HepG2 (cell line): Measurements from ENCODE around the gene LRRC72.

Experiments used
- BRD4 ChIP-seq: sonication (generic); formaldehyde crosslinking; IDR thresholded peaks from 2 replicates; pipeline ENCODE4 v1.4.0; 2020; ENCODE audit warnings: missing genetic modification reagents
- CREB1 ChIP-seq, 2 experiments: fragments of 450-650 bp in 1 of 2; IDR thresholded peaks; 2 replicates each; pipeline ENCODE4 v1.6.1; 2016 to 2017; ENCODE audit warnings: control low read depth in 1 of 2, mild to moderate bottlenecking in 1 of 2, missing compliant biosample characterization in 1 of 2, missing genetic modification characterization in 1 of 2
- EP300 ChIP-seq, 3 experiments: sonication (generic) in 1 of 3; formaldehyde crosslinking in 1 of 3; IDR thresholded peaks; 2 replicates each; pipeline versions ENCODE4 v1.5.1 to v1.6.1; 2011 to 2020; ENCODE audit warnings: low read depth in 2 of 3, low read length in 2 of 3, borderline replicate concordance in 1 of 3, improper control_type of control experiment in 1 of 3, mild to moderate bottlenecking in 1 of 3, missing genetic modification reagents in 1 of 3, moderate library complexity in 1 of 3
- NR3C1 ChIP-seq: sonication (generic); formaldehyde crosslinking; IDR thresholded peaks from 2 replicates; pipeline ENCODE4 v1.4.0; 2020; ENCODE audit warnings: missing genetic modification reagents
- ZNF780A ChIP-seq: sonication (generic); formaldehyde crosslinking; IDR thresholded peaks from 2 replicates; pipeline ENCODE4 v1.8.0; 2022; ENCODE audit warnings: mild to moderate bottlenecking, missing genetic modification reagents, moderate library complexity
- TF ChIP-seq, protein P1 (sequence below): sonication (generic); formaldehyde crosslinking; conservative IDR thresholded peaks from 2 replicates; pipeline ENCODE4 v1.5.0; 2020; ENCODE audit warnings: missing genetic modification reagents
- TF ChIP-seq, protein P2 (sequence below): IDR thresholded peaks from 2 replicates; pipeline ENCODE4 v1.6.1; 2016; ENCODE audit warnings: control low read depth
- TF ChIP-seq, protein P3 (sequence below): sonication (generic); formaldehyde crosslinking; IDR thresholded peaks from 2 replicates; pipeline ENCODE4 v1.4.0; 2020; ENCODE audit warnings: mild to moderate bottlenecking, missing genetic modification reagents, borderline replicate concordance
- TF ChIP-seq, protein P4 (sequence below), 2 experiments: fragments of 450-650 bp in 1 of 2; sonication (generic) in 1 of 2; formaldehyde crosslinking; IDR thresholded peaks; 2 replicates each; pipeline versions ENCODE4 v1.5.0 to v1.8.0; 2020 to 2022; ENCODE audit warnings: mild to moderate bottlenecking in 1 of 2, missing genetic modification reagents in 1 of 2
- TF ChIP-seq, protein P5 (sequence below): sonication (generic); formaldehyde crosslinking; IDR thresholded peaks from 2 replicates; pipeline ENCODE4 v1.4.0; 2020; ENCODE audit warnings: missing genetic modification reagents

DNA sequence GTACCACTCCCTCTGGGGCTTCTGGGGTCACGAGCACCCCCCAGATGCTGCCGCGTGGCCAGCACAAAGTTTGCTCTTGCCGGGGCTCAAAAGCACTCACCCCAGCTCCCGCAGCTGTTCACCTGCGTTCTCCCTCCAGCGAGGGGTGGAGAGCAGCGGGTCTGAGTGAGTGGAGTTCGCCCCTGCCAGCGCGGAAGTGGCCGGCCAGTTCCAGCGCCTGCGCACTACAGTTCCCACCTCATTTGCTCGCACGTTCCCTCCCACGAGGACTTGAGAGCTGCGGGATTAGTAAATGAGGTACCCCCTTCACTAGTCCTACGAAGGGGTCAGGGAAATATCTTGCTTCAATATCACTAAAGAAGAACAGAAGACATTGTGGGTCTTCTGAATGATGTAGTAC is 24.3 kb upstream of the LRRC72 start:
- TF ChIP-seq, protein P1, sequence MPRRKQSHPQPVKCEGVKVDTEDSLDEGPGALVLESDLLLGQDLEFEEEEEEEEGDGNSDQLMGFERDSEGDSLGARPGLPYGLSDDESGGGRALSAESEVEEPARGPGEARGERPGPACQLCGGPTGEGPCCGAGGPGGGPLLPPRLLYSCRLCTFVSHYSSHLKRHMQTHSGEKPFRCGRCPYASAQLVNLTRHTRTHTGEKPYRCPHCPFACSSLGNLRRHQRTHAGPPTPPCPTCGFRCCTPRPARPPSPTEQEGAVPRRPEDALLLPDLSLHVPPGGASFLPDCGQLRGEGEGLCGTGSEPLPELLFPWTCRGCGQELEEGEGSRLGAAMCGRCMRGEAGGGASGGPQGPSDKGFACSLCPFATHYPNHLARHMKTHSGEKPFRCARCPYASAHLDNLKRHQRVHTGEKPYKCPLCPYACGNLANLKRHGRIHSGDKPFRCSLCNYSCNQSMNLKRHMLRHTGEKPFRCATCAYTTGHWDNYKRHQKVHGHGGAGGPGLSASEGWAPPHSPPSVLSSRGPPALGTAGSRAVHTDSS, result no peak
- TF ChIP-seq CREB1 (IDR thresholded peaks at IDR 0.05) (no peak), CREB1 (CRISPR knock-in tag; IDR thresholded peaks at IDR 0.05) (no peak), EP300 (IDR thresholded peaks at IDR 0.05; ENCODE audit: low read depth in 2 of 2, low read length in 2 of 2) (no peak), EP300 (CRISPR knock-in tag; IDR thresholded peaks at IDR 0.05; ENCODE audit: borderline replicate concordance) (no peak), ZNF780A (CRISPR knock-in tag) (no peak), NR3C1 (CRISPR knock-in tag) (no peak), BRD4 (CRISPR knock-in tag) (no peak)
- TF ChIP-seq, protein P2, sequence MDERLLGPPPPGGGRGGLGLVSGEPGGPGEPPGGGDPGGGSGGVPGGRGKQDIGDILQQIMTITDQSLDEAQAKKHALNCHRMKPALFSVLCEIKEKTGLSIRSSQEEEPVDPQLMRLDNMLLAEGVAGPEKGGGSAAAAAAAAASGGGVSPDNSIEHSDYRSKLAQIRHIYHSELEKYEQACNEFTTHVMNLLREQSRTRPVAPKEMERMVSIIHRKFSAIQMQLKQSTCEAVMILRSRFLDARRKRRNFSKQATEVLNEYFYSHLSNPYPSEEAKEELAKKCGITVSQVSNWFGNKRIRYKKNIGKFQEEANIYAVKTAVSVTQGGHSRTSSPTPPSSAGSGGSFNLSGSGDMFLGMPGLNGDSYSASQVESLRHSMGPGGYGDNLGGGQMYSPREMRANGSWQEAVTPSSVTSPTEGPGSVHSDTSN (CRISPR knock-in tag), result no peak
- TF ChIP-seq, protein P3, sequence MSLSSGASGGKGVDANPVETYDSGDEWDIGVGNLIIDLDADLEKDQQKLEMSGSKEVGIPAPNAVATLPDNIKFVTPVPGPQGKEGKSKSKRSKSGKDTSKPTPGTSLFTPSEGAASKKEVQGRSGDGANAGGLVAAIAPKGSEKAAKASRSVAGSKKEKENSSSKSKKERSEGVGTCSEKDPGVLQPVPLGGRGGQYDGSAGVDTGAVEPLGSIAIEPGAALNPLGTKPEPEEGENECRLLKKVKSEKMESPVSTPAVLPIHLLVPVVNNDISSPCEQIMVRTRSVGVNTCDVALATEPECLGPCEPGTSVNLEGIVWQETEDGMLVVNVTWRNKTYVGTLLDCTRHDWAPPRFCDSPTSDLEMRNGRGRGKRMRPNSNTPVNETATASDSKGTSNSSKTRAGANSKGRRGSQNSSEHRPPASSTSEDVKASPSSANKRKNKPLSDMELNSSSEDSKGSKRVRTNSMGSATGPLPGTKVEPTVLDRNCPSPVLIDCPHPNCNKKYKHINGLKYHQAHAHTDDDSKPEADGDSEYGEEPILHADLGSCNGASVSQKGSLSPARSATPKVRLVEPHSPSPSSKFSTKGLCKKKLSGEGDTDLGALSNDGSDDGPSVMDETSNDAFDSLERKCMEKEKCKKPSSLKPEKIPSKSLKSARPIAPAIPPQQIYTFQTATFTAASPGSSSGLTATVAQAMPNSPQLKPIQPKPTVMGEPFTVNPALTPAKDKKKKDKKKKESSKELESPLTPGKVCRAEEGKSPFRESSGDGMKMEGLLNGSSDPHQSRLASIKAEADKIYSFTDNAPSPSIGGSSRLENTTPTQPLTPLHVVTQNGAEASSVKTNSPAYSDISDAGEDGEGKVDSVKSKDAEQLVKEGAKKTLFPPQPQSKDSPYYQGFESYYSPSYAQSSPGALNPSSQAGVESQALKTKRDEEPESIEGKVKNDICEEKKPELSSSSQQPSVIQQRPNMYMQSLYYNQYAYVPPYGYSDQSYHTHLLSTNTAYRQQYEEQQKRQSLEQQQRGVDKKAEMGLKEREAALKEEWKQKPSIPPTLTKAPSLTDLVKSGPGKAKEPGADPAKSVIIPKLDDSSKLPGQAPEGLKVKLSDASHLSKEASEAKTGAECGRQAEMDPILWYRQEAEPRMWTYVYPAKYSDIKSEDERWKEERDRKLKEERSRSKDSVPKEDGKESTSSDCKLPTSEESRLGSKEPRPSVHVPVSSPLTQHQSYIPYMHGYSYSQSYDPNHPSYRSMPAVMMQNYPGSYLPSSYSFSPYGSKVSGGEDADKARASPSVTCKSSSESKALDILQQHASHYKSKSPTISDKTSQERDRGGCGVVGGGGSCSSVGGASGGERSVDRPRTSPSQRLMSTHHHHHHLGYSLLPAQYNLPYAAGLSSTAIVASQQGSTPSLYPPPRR (CRISPR knock-in tag), result no peak
- TF ChIP-seq, protein P4, sequence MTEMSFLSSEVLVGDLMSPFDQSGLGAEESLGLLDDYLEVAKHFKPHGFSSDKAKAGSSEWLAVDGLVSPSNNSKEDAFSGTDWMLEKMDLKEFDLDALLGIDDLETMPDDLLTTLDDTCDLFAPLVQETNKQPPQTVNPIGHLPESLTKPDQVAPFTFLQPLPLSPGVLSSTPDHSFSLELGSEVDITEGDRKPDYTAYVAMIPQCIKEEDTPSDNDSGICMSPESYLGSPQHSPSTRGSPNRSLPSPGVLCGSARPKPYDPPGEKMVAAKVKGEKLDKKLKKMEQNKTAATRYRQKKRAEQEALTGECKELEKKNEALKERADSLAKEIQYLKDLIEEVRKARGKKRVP (CRISPR knock-in tag; IDR thresholded peaks at IDR 0.05), result no peak
- TF ChIP-seq, protein P5, sequence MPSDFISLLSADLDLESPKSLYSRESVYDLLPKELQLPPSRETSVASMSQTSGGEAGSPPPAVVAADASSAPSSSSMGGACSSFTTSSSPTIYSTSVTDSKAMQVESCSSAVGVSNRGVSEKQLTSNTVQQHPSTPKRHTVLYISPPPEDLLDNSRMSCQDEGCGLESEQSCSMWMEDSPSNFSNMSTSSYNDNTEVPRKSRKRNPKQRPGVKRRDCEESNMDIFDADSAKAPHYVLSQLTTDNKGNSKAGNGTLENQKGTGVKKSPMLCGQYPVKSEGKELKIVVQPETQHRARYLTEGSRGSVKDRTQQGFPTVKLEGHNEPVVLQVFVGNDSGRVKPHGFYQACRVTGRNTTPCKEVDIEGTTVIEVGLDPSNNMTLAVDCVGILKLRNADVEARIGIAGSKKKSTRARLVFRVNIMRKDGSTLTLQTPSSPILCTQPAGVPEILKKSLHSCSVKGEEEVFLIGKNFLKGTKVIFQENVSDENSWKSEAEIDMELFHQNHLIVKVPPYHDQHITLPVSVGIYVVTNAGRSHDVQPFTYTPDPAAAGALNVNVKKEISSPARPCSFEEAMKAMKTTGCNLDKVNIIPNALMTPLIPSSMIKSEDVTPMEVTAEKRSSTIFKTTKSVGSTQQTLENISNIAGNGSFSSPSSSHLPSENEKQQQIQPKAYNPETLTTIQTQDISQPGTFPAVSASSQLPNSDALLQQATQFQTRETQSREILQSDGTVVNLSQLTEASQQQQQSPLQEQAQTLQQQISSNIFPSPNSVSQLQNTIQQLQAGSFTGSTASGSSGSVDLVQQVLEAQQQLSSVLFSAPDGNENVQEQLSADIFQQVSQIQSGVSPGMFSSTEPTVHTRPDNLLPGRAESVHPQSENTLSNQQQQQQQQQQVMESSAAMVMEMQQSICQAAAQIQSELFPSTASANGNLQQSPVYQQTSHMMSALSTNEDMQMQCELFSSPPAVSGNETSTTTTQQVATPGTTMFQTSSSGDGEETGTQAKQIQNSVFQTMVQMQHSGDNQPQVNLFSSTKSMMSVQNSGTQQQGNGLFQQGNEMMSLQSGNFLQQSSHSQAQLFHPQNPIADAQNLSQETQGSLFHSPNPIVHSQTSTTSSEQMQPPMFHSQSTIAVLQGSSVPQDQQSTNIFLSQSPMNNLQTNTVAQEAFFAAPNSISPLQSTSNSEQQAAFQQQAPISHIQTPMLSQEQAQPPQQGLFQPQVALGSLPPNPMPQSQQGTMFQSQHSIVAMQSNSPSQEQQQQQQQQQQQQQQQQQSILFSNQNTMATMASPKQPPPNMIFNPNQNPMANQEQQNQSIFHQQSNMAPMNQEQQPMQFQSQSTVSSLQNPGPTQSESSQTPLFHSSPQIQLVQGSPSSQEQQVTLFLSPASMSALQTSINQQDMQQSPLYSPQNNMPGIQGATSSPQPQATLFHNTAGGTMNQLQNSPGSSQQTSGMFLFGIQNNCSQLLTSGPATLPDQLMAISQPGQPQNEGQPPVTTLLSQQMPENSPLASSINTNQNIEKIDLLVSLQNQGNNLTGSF (CRISPR knock-in tag), result no peak
